IMR-90 (cell line): ENCODE data around the gene PIP4K2A. TPM values are rescaled to one million over a fixed set of nuclear protein-coding genes. Genes with fewer than 3 reads are reported as not detected.

Source experiments
- ATAC-seq: fragments of 200-7000 bp; cut with Tn5 transposase; 2 replicates; pipeline ENCODE4 v1.9.1; 2020; ENCODE audit warnings: low read depth, mild to moderate bottlenecking, moderate library complexity
- BruUV-seq: library from RNA; stranded (reverse); fragments of 400-500 nt; replicated peaks from 2 replicates; lab custom pipeline; 2021; lab: Mats Ljungman, UMichigan
- CTCF ChIA-PET: fragments of 300-600 bp; formaldehyde crosslinking; extraction: SDS; loops from one replicate; lab custom pipeline; 2021; ENCODE audit warnings: antibody characterized with exemption; lab: Yijun Ruan, JAX
- POLR2A ChIA-PET: fragments of 300-600 bp; sonication (Branson Sonifier 250); formaldehyde crosslinking; loops from one replicate; lab custom pipeline; 2022; ENCODE audit warnings: antibody characterized with exemption; ENCODE audit not compliant: unreplicated experiment; lab: Charles Lee
- DNase-seq: peaks from one replicate; pipeline ENCODE4 v3.0.0; 2013
- H2AFZ ChIP-seq: replicated peaks from 2 replicates; pipeline ENCODE3; 2013; ENCODE audit warnings: low read length, mild to moderate bottlenecking; ENCODE audit not compliant: poor library complexity
- H2AK5ac ChIP-seq: 2 replicates; pipeline ENCODE4 v1.6.1; 2013; ENCODE audit warnings: low read depth, low read length, inconsistent platforms
- H2AK9ac ChIP-seq: replicated peaks from 2 replicates; pipeline ENCODE3; 2013; ENCODE audit warnings: mild to moderate bottlenecking, low read depth, low read length, moderate library complexity; ENCODE audit not compliant: poor library complexity
- H2BK120ac ChIP-seq: 2 replicates; pipeline ENCODE4 v1.6.1; 2013; ENCODE audit warnings: low read depth, low read length, inconsistent platforms
- H2BK15ac ChIP-seq: 3 replicates; pipeline ENCODE4 v1.6.1; 2013; ENCODE audit warnings: low read depth, low read length, inconsistent platforms
- H2BK20ac ChIP-seq: 2 replicates; pipeline ENCODE4 v1.6.1; 2013; ENCODE audit warnings: low read depth, mild to moderate bottlenecking, inconsistent platforms, low read length, moderate library complexity
- H2BK5ac ChIP-seq: 2 replicates; pipeline ENCODE4 v1.6.1; 2013; ENCODE audit warnings: mild to moderate bottlenecking, low read depth, low read length, inconsistent platforms; ENCODE audit not compliant: poor library complexity, severe bottlenecking
- H3K14ac ChIP-seq: replicated peaks from 2 replicates; pipeline ENCODE4 v1.6.1; 2013; ENCODE audit warnings: low read depth, low read length, inconsistent platforms
- H3K18ac ChIP-seq: 2 replicates; pipeline ENCODE4 v1.6.1; 2013; ENCODE audit warnings: low read depth, low read length, control low read depth
- H3K23ac ChIP-seq: 2 replicates; pipeline ENCODE4 v1.6.1; 2013; ENCODE audit warnings: low read depth, low read length, inconsistent platforms
- H3K27ac ChIP-seq: 2 replicates; pipeline ENCODE4 v1.5.1; 2013; ENCODE audit warnings: mild to moderate bottlenecking, control low read depth, low read length; ENCODE audit not compliant: insufficient read depth
- H3K27me3 ChIP-seq: 2 replicates; pipeline ENCODE4 v1.6.1; 2013; ENCODE audit warnings: low read length; ENCODE audit not compliant: control insufficient read depth, insufficient read depth
- H3K36me3 ChIP-seq: 2 replicates; pipeline ENCODE4 v1.6.1; 2013; ENCODE audit warnings: low read length, mixed read lengths; ENCODE audit not compliant: control insufficient read depth, insufficient read depth
- H3K4ac ChIP-seq: 2 replicates; pipeline ENCODE4 v1.6.1; 2013; ENCODE audit warnings: low read depth, low read length, inconsistent platforms
- H3K4me1 ChIP-seq: 2 replicates; pipeline ENCODE4 v1.6.1; 2013; ENCODE audit warnings: low read length, mixed read lengths; ENCODE audit not compliant: control insufficient read depth, insufficient read depth
- H3K4me2 ChIP-seq: 2 replicates; pipeline ENCODE4 v1.6.1; 2013; ENCODE audit warnings: low read depth, mild to moderate bottlenecking, control low read depth, low read length, moderate library complexity
- H3K4me3 ChIP-seq: 2 replicates; pipeline ENCODE4 v1.5.1; 2013; ENCODE audit warnings: low read depth, mild to moderate bottlenecking, control low read depth, low read length, moderate library complexity; ENCODE audit not compliant: insufficient read depth
- H3K56ac ChIP-seq: 2 replicates; pipeline ENCODE4 v1.6.1; 2013; ENCODE audit warnings: low read length, inconsistent platforms; ENCODE audit not compliant: insufficient read depth; ENCODE audit errors: extremely low read depth
- H3K79me1 ChIP-seq, 2 experiments: 2 replicates each; pipeline ENCODE4 v1.6.1; 2013; ENCODE audit warnings: low read length in 2 of 2, inconsistent platforms in 1 of 2, low read depth in 1 of 2
- H3K9ac ChIP-seq: 2 replicates; pipeline ENCODE4 v1.6.1; 2013; ENCODE audit warnings: low read depth, low read length, control low read depth
- H3K9me1 ChIP-seq: 2 replicates; pipeline ENCODE4 v1.6.1; 2013; ENCODE audit warnings: low read length, inconsistent platforms; ENCODE audit not compliant: insufficient read depth
- H3K9me3 ChIP-seq: 2 replicates; pipeline ENCODE4 v1.6.1; 2013; ENCODE audit warnings: low read length; ENCODE audit not compliant: control insufficient read depth, insufficient read depth
- H4K20me1 ChIP-seq: 2 replicates; pipeline ENCODE4 v1.6.1; 2013; ENCODE audit warnings: low read length, inconsistent platforms; ENCODE audit not compliant: insufficient read depth
- H4K5ac ChIP-seq: 2 replicates; pipeline ENCODE4 v1.6.1; 2013; ENCODE audit warnings: mild to moderate bottlenecking, low read depth, low read length, control low read depth
- H4K8ac ChIP-seq, 2 experiments: 2 replicates each; pipeline ENCODE4 v1.6.1; 2013; ENCODE audit warnings: low read depth in 2 of 2, low read length in 2 of 2, control low read depth in 1 of 2, inconsistent platforms in 1 of 2
- H4K91ac ChIP-seq: 2 replicates; pipeline ENCODE4 v1.6.1; 2013; ENCODE audit warnings: low read depth, low read length, inconsistent platforms; ENCODE audit not compliant: insufficient read depth
- BHLHE40 ChIP-seq: fragments of 150-350 bp; IDR thresholded peaks from 2 replicates; pipeline ENCODE4 v1.6.1; 2016; ENCODE audit warnings: mild to moderate bottlenecking, low read depth, low read length
- CEBPB ChIP-seq: IDR thresholded peaks from 2 replicates; pipeline ENCODE4 v1.6.1; 2012; ENCODE audit warnings: low read depth, low read length, improper control_type of control experiment
- CHD1 ChIP-seq: IDR thresholded peaks from 2 replicates; pipeline ENCODE4 v1.6.1; 2012; ENCODE audit warnings: low read depth, low read length, improper control_type of control experiment
- CTCF ChIP-seq: conservative IDR thresholded peaks from 2 replicates; pipeline ENCODE4 v1.5.1; 2012; ENCODE audit warnings: mild to moderate bottlenecking, low read depth, low read length, improper control_type of control experiment
- ELK1 ChIP-seq: fragments of 150-350 bp; IDR thresholded peaks from 2 replicates; pipeline ENCODE4 v1.6.1; 2016; ENCODE audit warnings: low read depth, mild to moderate bottlenecking, low read length, moderate library complexity, borderline replicate concordance
- FOS ChIP-seq: fragments of 150-350 bp; IDR thresholded peaks from 2 replicates; pipeline ENCODE4 v1.6.1; 2016; ENCODE audit warnings: low read depth, low read length
- MAFK ChIP-seq: IDR thresholded peaks from 2 replicates; pipeline ENCODE4 v1.6.1; 2012; ENCODE audit warnings: low read depth, low read length, improper control_type of control experiment
- MAZ ChIP-seq: IDR thresholded peaks from 2 replicates; pipeline ENCODE4 v1.6.1; 2012; ENCODE audit warnings: low read depth, mild to moderate bottlenecking, low read length, improper control_type of control experiment, moderate library complexity, borderline replicate concordance
- MXI1 ChIP-seq: IDR thresholded peaks from 2 replicates; pipeline ENCODE4 v1.6.1; 2012; ENCODE audit warnings: low read depth, mild to moderate bottlenecking, low read length, moderate library complexity, borderline replicate concordance
- NFE2L2 ChIP-seq: fragments of 150-350 bp; IDR thresholded peaks from 2 replicates; pipeline ENCODE4 v1.6.1; 2016; ENCODE audit warnings: low read depth, mild to moderate bottlenecking, low read length
- POLR2A ChIP-seq: IDR thresholded peaks from 2 replicates; pipeline ENCODE4 v1.6.1; 2012; ENCODE audit warnings: mild to moderate bottlenecking, low read depth, low read length
- RAD21 ChIP-seq: IDR thresholded peaks from 2 replicates; pipeline ENCODE4 v1.6.1; 2012; ENCODE audit warnings: low read length, improper control_type of control experiment
- RCOR1 ChIP-seq: IDR thresholded peaks from 2 replicates; pipeline ENCODE4 v1.6.1; 2012; ENCODE audit warnings: mild to moderate bottlenecking, low read length, improper control_type of control experiment; ENCODE audit not compliant: insufficient replicate concordance
- RFX5 ChIP-seq: IDR thresholded peaks from 2 replicates; pipeline ENCODE4 v1.8.0; 2012; ENCODE audit warnings: low read depth, mild to moderate bottlenecking, low read length, moderate library complexity
- SMC3 ChIP-seq: fragments of 150-350 bp; IDR thresholded peaks from 2 replicates; pipeline ENCODE4 v1.6.1; 2016; ENCODE audit warnings: low read depth, mild to moderate bottlenecking, antibody characterized with exemption, low read length, moderate library complexity
- USF2 ChIP-seq: fragments of 150-350 bp; IDR thresholded peaks from 2 replicates; pipeline ENCODE4 v1.6.1; 2017; ENCODE audit warnings: mild to moderate bottlenecking, antibody characterized with exemption, low read length, low read depth
- WGBS, 2 experiments: methylation state at CpG; one replicate each; pipeline versions ENCODE4 v1.1.5 to v1.1.7; 2013; ENCODE audit warnings: missing lambda C conversion rate in 2 of 2; ENCODE audit not compliant: insufficient read length in 1 of 2; ENCODE audit errors: extremely low coverage in 2 of 2; 5-methylcytosine and 5-hydroxymethylcytosine counted together
- dilution Hi-C: fragments of 300-500 bp; cut with HindIII; formaldehyde crosslinking; loops from one replicate; pipeline ENCODE4 v1.14.3; 2018; ENCODE audit warnings: low sequenced_read_pairs; ENCODE audit not compliant: unreplicated experiment
- in situ Hi-C: fragments of 300-500 bp; cut with MboI; formaldehyde crosslinking; loops from 3 replicates; pipeline ENCODE4 v1.14.3; 2019; ENCODE audit warnings: low sequenced_read_pairs, inconsistent platforms, mixed read lengths
- intact Hi-C: fragments of 100-400 bp; cut with micrococcal nuclease; formaldehyde crosslinking; loops from 2 replicates; pipeline ENCODE4 v1.10.0; 2022
- polyA plus RNA-seq, 3 experiments: library from polyadenylated mRNA; depleted of rRNA; stranded (reverse); fragments of >200 nt; gene quantifications; 2 replicates each; pipeline ENCODE4 v1.2.3, GENCODE V29; 2012; ENCODE audit warnings: low replicate concordance in 1 of 3
- total RNA-seq: library from RNA; depleted of rRNA; stranded (reverse); fragments of >200 nt; gene quantifications from 2 replicates; pipeline ENCODE4 v1.2.3, GENCODE V29; 2012

PIP4K2A gene
- total and polyA plus RNA-seq, 2 of the 4 experiments (the other 2 are of a cell fraction), result 9.8 to 18.1 TPM

- dilution Hi-C loops, result no loop called here
- Histone ChIP-seq H2AK5ac (peak overlapping the region; percentile 86), H3K4me2 (no peak overlapping the region), H2BK120ac (0 out of 2 replicates have a peak overlapping the region, but pooled peaks have one; percentile 68), H3K27me3 (no peaks in the 10 kb centered on the region), H3K27ac (no peak overlapping the region), H4K20me1 (peaks cover 22% of the 10 kb centered on the region), H3K79me1 (peaks cover 7 to 21% of the 10 kb centered on the region in 2 experiments), H3K9me1 (peaks cover 9% of the 10 kb centered on the region), H2BK20ac (no peak overlapping the region), H3K23ac (0 out of 2 replicates have a peak overlapping the region, but pooled peaks have one; percentile 7), H3K4me1 (no peaks in the 10 kb centered on the region; the same call in 1 of the 2 replicates), H2AFZ (peak overlapping the region; percentile 99), H3K4me3 (no peak overlapping the region), H3K36me3 (no peaks in the 10 kb centered on the region), H2BK5ac (no peak overlapping the region), H3K56ac (no peak overlapping the region), H4K91ac (peak overlapping the region; percentile 64), H2AK9ac (peak overlapping the region; percentile 92), H2BK15ac (peak overlapping the region; percentile 58; the same call in 1 of the 3 replicates), H3K4ac (peak overlapping the region; percentile 86), H3K18ac (no peak overlapping the region), H4K8ac (peak overlapping the region; percentile 95 to 99), H3K9ac (no peak overlapping the region), H3K14ac (peak overlapping the region; percentile 25; the same call in 1 of the 2 replicates), H3K9me3 (no peaks in the 10 kb centered on the region), H4K5ac (peak overlapping the region; percentile 96)
- TF ChIP-seq FOS (no peak), CHD1 (no peak), BHLHE40 (no peak), USF2 (no peak), SMC3 (no peak), ELK1 (no peak), MAFK (no peak), CEBPB (no peak), NFE2L2 (no peak), RFX5 (no peak), RAD21 (no peak), MXI1 (no peak), MAZ (no peak), CTCF (no peak), POLR2A (no peak), RCOR1 (no peak)
- ATAC-seq (no peak), DNase-seq (no peak)
- POLR2A ChIA-PET, result no interaction called here
- WGBS, 2 experiments, result no CpG with 5 or more reads among the region's 7 CpGs
- intact Hi-C loops, result loop anchor here (2.0 to 10.0 kb wide), 3 partner anchors 90 to 710 kb away; partner anchors contain the start of gene DNAJC1
- in situ Hi-C loops, result no loop called here
- CTCF ChIA-PET, result no interaction called here
- BruUV-seq, result no TSS peak
Measured at GRCh38 chr10:22715290-22715625, 880 bp upstream of the PIP4K2A start.
